Measurements from ENCODE around the gene TEX10.

TEX10 gene

GRCh38 chr9:100282388-100282719 is 70.4 kb downstream of the TEX10 start (continued):
- TF ChIP-seq INSM2 (tag by site-specific recombination; IDR thresholded peaks at IDR 0.05) (no peak), MZF1 (tag by site-specific recombination; IDR thresholded peaks at IDR 0.05; ENCODE audit: borderline replicate concordance) (no peak), TSHZ1 (tag by site-specific recombination; IDR thresholded peaks at IDR 0.05; ENCODE audit: borderline replicate concordance) (no peak), ZNF629 (tag by site-specific recombination; IDR thresholded peaks at IDR 0.05) (no peak), ZNF138 (tag by site-specific recombination; IDR thresholded peaks at IDR 0.05; ENCODE audit: borderline replicate concordance) (no peak)

GRCh38 chr9:100281676-100282387 is 70.9 kb downstream of the TEX10 start:
- Histone ChIP-seq H3K4me3 (ENCODE audit: low read depth, low read length) (no peak overlapping the region), H3K9me3 (ENCODE audit: control insufficient read depth, insufficient read depth, low read depth, low read length) (no peaks in the 10 kb centered on the region), H3K27ac (ENCODE audit: extremely low read depth, low read depth, low read length) (no peak overlapping the region), H3K4me1 (ENCODE audit: control insufficient read depth, insufficient read depth, low read length) (no peaks in the 10 kb centered on the region), H3K36me3 (ENCODE audit: control insufficient read depth in 2 of 2, insufficient read depth in 1 of 2, low read length in 2 of 2) (peaks cover 4 to 54% of the 10 kb centered on the region in 2 experiments; a peak in 2 of 3 replicates)
- CTCF ChIA-PET, result no interaction called here
- POLR2A ChIA-PET, result no interaction called here
- no peak for TF ChIP-seq ZNF585B (tag by site-specific recombination; IDR thresholded peaks at IDR 0.05)
- no peak for TF ChIP-seq ZNF624 (tag by site-specific recombination; IDR thresholded peaks at IDR 0.05)
- TF ChIP-seq ZSCAN16 (tag by site-specific recombination; IDR thresholded peaks at IDR 0.05), result no peak
- TF ChIP-seq WT1 (tag by site-specific recombination; IDR thresholded peaks at IDR 0.05), result no peak

DNA sequence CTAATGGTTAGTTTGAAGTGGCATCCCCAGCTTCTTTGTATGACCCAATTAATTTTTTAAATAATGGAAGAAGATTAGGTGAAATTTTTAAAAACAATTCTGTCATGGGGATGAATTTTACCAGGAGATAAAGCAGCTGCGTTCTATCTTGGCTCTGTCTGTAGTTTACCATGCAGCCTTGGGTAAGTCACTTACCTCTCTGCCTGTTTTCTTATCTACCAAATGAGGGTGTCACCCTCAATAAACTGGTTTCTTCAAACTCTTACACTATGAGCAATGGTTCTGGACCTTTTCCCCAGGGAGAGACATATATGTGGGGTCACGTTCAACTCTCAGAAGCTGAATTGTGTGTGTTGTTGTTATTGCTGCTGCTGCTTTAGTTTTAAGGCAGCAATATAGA is 71.7 kb downstream of the TEX10 start:
- ChIA-PET POLR2A (no interaction called here), CTCF (no interaction called here)
- peaks cover 4 to 55% of the 10 kb centered on the region in 2 experiments; a peak in 2 of 3 replicates for H3K36me3 ChIP-seq (ENCODE audit: control insufficient read depth in 2 of 2, insufficient read depth in 1 of 2, low read length in 2 of 2)
- TF ChIP-seq ZNF280D (tag by site-specific recombination; IDR thresholded peaks at IDR 0.05), result no peak
- TF ChIP-seq ZNF223 (tag by site-specific recombination; IDR thresholded peaks at IDR 0.05), result no peak
- TF ChIP-seq ZBTB1 (tag by site-specific recombination; IDR thresholded peaks at IDR 0.05), result no peak
- no peak for TF ChIP-seq ZNF585B (tag by site-specific recombination; IDR thresholded peaks at IDR 0.05)
- no peak for TF ChIP-seq ZNF548 (tag by site-specific recombination; IDR thresholded peaks at IDR 0.05)
- TF ChIP-seq HOXA7 (CRISPR knock-in tag; IDR thresholded peaks at IDR 0.05; ENCODE audit: borderline replicate concordance), result no peak
- TF ChIP-seq ZBTB10 (tag by site-specific recombination; IDR thresholded peaks at IDR 0.05), result no peak
- no peak for TF ChIP-seq ZNF266 (tag by site-specific recombination; IDR thresholded peaks at IDR 0.05; ENCODE audit: low read depth)
- no peak for TF ChIP-seq KLF7 (tag by site-specific recombination; IDR thresholded peaks at IDR 0.05; ENCODE audit: borderline replicate concordance)
- no peak for TF ChIP-seq ZNF248 (tag by site-specific recombination; IDR thresholded peaks at IDR 0.05)
- no peak for TF ChIP-seq ZNF529 (tag by site-specific recombination; IDR thresholded peaks at IDR 0.05; ENCODE audit: insufficient replicate concordance)
- H3K4me3 ChIP-seq (ENCODE audit: low read depth, low read length), result no peak overlapping the region
- H3K27ac ChIP-seq (ENCODE audit: extremely low read depth, low read depth, low read length), result no peak overlapping the region
- no peaks in the 10 kb centered on the region for H3K9me3 ChIP-seq (ENCODE audit: control insufficient read depth, insufficient read depth, low read depth, low read length)
- no peaks in the 10 kb centered on the region for H3K4me1 ChIP-seq (ENCODE audit: control insufficient read depth, insufficient read depth, low read length)
